G401 (cell line): Measurements from ENCODE around the gene TFF2. TPM values are rescaled to one million over a fixed set of nuclear protein-coding genes. Genes with fewer than 3 reads are reported as not detected.

Experiments
- DNase-seq: peaks from one replicate; pipeline ENCODE4 v3.0.0-alpha.2; 2015; ENCODE audit warnings: low spot score
- in situ Hi-C: cut with HindIII; loops from 2 replicates; pipeline ENCODE4 v1.10.0; 2016; ENCODE audit warnings: low sequenced_read_pairs, mixed read lengths
- total RNA-seq: library from RNA; depleted of rRNA; stranded (reverse); fragments of >200 nt; shearing (Covaris generic); gene quantifications from 2 replicates; pipeline ENCODE4 v1.2.3, GENCODE V29; 2014

Gene TFF2
- total RNA-seq, 1 experiment from 2014 or later: not detected

DNA sequence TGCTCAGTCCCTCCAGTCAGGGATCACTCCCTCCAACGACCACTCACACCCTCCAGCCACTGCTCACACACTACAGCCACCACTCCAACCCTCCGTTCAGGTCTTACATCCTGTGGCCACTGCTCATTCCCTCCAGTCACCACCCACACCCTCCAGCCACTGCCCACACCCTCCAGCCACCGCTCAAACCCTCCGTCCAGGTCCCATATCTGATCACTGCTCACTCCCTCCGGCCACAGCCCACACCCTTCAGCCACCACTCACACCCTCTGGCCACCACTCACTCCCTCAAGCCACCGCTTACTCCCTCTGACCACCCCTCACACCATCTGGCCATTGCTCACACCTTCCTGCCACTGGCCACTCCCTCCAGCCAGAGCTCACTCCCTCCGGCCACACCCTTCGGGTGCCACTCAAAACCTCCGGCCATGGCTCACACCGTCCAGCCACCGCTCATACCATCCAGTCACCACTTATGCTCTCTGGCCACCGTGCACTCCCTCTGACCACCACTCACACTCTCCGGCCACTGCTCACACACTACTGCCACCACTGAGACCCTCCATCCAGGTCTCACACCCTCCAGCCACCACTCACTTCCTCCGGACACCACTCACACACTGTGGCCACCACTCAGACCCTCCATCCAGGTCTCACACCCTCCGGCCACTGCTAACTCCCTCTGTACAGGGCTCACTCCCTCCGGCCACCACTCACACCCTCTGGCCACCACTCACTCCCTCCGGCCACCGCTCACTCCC lies 20.3 kb upstream of the TFF2 start:
- no peak for DNase-seq
- in situ Hi-C loops: no loop called here

DNA sequence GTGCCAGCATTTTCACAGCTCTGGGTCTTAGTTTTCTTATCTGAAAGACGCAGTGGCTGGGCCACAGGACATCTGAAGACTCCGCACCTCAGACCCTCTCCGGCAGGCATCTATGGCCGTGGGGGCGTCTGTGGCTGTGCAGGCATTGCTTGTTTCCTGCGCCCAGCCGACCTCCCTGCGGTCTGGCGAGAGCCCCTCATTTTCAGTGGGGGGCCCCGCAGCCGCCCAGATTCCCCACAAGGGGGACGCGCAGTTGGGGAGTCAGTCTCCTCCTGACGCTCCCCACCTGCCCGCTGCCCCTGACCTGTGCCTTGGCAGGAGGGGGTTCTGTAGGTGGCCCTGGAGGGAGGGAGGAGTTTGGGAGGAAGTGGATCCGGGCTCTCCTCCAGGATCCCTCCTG lies 19.0 kb upstream of the TFF2 start:
- no peak for DNase-seq
- in situ Hi-C loops: no loop called here

DNA sequence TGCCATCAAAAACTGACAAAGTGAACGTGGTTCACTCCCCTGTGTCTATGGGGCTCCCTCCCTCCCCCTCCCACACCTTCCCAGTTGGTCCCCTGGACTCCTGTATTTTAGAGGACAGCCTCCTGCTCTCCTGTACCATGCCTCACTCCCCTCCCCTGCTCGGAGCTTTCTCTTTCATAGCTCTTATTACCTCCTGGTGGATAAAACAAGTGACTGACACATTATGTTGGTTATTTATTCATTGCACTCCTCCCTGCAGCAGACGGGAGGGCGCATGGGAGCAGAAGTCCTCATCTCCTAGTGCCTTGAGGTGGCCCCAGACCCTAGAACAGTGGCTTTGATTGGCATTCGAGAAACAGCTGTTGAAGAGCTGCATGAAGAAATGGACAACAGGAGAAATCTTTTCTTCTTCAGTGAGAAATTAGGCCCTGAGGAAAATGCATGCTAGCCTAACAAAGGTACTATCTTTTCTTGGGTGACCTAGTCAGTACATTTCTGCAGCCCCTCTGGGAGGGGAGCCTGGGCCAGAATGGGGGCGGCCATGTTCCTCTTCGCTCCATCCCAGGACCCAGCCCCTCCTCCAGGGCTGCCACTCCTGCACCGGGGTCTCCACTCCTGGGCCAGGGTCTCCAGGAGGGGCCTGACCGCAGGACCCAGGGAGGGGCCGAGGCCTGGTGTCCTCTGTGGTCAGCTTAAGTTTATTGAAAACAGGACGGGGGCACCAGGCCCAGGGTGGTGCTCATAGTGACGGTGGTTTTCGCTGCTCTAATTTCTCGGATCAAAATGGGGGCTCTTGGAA lies 16.8 kb upstream of the TFF2 start:
- in situ Hi-C loops: no loop called here
- DNase-seq: no peak

DNA sequence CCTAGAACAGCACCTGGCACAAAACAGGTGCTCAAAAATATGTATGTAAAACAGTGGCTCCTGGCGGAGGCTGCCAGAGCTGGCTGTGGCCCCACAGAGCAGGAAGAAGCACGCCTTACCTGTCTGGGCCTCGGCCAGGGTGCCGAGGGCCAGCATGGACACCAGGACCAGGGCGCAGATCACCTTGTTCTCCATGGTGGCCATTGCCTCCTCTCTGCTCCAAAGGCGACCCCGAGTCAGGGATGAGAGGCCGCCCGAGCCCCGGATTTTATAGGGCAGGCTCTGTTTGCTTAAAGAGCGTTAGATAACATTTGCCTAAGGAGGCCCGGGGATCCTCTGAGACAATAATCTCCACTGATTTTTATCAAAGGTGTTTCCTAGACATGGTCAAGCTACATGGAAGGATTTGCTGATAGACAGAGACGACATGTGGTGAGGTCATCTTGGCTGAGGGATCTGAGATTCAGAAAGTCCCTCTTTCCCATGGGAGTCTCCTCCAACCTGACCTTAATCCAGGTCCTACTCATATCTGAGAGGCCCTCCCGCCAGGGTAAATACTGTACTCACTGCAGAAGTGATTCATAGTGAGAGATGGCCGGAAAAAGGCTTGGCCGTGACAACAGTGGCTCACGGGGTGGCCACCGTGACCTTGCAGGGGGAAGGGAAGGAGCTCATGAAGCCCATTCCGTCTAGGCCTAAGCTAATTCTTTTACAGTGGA lies 15.7 kb upstream of the TFF2 start, which contains the start of gene TFF1:
Gene TFF1 (minus strand): TSS at position 244 of the 719 bp plus-strand sequence. CDS start 40 bp downstream, at position 204.
- DNase-seq: no peak
- in situ Hi-C loops: no loop called here

DNA sequence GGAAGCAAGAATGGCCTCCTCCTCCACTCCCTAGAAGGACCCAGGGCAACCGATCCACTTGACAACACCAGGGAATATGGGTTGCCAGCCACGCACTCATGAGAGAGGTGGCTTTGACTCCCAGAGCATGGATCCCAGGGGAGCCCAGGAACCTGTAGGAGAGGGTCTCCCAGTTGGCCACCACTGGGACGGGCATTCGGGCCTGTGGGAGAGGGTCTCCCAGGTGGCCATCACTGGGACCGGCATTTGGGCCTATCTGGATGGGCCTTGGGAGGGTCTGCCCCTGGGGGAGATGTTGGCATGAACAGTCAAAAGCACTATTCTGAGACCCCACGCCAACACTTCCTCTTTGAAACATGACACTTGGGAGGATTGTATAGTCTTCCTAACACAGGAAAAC lies 15.0 kb upstream of the TFF2 start:
- in situ Hi-C loops: no loop called here
- DNase-seq: no peak

DNA sequence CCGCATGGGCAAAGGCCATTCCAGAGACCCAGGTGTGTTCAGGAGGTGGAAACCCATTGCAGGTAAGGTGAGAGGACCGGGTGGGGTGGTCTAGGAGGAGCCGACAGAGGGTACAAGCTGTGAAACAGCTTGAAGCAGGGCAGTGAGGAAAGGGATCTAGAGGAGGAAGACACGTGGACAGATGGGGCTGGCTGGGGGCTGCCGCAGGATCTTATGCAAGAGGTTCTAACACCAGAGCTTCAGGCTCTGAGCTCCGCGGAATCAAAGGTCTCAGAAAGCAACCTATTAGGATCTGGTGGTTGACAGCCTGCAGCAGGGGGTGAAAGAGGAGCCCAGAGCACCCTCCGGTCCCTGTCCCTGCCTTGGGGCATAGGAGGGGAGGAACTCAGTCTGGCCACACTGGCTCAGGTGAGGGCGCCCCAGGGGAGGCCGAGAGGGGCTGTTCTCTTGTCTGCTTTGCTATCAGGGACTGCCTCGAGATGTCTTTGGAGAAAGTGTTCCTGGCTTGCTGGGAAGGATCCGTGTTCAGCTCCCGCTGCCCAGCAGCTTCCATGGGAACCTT lies 13.6 kb upstream of the TFF2 start:
- in situ Hi-C loops: no loop called here
- no peak for DNase-seq

DNA sequence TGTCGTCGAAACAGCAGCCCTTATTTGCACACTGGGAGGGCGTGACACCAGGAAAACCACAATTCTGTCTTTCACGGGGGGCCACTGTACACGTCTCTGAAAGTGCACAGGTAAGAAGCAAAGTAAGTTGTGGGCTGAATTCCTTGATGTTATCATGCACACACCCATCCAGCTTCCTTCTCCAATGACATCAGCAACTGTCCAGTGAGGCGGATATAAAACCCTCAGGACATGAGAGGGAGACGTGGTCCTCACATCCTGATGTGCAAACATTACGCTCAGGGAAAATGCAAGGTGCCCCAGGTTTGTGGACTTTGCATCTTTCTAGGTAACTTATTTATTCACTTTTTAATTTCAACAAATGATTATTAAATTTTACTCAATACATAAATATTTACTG lies 12.5 kb upstream of the TFF2 start:
- in situ Hi-C loops: no loop called here
- DNase-seq: no peak

DNA sequence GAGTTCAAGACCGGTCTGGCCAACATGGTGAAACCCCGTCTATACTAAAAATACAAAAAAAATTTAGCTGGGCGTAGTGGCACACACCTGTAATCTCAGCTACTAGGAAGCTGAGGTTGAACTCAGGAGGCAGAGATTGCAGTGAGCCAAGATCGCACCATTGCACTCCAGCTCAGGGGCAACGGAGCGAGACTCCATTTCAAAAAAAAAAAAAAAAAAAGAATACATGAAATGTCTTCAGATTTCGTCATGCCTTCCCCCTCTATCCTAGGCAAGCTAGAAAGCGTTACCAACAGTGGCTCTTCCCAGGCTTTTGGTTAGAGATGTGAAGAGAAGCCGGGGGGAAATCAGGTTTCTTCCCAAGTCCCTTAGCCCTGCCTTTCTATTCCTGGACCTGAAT lies 11.9 kb upstream of the TFF2 start:
- in situ Hi-C loops: no loop called here

DNA sequence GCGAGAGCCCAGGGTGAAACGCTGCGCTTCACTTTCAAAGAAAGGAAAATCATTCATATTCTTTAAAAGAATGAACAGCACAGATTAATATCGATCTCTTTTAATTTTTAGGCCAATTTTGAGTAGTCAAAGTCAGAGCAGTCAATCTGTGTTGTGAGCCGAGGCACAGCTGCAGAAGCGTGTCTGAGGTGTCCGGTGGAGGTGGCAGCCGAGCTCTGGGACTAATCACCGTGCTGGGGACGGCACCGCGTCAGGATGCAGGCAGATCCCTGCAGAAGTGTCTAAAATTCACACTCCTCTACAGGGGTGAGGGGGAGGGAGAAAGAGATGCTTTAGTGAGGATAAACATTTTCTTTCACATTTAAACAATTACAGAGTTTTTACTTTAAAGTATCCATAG lies 11.4 kb upstream of the TFF2 start:
- in situ Hi-C loops: no loop called here
- DNase-seq: no peak

More for the DNA sequence above, 11.9 kb upstream of the TFF2 start:
- no peak for DNase-seq

DNA sequence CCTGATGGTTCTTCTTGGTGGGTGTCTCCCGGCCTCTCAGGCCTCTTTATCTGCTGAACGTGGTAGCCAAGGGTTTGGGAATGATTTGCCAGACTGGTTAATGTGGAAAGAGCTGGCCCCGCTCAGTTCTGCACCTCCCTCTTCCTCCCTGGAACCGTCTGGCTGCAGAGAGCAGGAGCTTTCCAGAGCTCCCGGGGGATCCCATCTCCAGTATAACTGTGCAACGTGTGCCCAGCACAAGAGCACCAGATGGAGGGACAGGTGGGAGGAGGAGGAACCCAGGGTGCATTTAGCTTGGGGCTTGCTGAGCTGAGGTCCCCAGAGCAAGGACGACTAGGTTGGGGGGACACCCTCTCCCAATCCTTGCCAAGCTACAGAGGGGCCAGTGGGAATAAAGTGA lies 10.5 kb upstream of the TFF2 start:
- in situ Hi-C loops: no loop called here
- no peak for DNase-seq

DNA sequence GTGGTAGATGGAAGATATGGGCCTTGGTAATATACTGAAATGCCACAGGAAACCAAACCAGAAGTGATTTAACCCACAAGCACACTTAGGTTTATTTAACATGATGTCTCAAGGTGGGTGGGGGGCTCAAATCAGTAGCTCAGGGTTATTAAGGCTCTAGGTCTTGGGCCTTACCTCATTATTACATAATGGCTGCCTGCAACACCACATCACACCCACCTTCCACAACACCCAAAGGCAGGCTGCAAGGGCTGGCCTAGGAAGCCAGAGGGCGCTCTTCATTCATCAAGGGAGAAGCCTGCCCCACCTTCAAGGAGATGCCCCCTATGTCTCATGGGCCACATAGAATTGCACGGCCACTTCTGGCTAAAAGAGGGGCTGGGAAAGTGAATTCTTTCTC lies 9.5 kb upstream of the TFF2 start:
- in situ Hi-C loops: no loop called here
- no peak for DNase-seq

DNA sequence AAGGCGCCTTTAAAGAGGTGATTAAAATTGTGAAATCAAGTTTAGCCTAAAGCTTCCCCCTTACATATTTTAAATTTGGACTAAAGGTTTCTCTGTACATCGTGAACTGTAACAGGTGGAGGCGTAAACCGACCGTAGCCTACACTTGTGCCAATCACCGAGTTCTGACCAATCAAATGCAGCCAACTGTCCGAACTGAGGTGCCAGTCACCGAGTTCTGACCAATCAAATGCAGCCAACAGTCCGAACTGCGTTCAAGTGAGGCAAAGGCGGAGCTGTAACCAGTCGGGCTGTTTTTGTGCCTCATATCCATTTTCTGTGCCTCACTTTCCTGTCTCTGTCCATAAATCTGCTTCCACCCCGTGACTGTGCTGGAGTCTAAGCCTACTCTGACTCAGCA lies 8.1 kb upstream of the TFF2 start:
- no peak for DNase-seq
- in situ Hi-C loops: no loop called here

DNA sequence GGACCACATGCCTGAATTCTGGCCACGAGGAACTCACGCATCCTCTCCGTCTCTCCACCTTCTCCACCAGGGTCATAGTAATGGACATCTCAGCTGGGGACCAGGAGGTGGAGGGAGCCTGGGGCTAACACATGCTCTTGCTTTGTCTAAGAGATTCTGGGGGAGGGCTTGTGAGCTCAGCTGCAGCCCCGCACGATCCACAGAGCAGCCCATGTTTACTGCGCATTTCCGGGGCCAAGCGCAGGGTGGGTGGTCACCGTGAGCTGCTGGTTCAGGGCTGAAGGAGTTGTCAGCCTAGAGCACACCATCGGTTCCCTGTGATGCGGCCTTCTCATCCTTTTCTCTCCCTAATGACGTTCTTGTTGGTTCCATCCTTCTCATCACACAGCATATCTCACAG lies 7.5 kb upstream of the TFF2 start:
- DNase-seq: no peak
- in situ Hi-C loops: no loop called here

DNA sequence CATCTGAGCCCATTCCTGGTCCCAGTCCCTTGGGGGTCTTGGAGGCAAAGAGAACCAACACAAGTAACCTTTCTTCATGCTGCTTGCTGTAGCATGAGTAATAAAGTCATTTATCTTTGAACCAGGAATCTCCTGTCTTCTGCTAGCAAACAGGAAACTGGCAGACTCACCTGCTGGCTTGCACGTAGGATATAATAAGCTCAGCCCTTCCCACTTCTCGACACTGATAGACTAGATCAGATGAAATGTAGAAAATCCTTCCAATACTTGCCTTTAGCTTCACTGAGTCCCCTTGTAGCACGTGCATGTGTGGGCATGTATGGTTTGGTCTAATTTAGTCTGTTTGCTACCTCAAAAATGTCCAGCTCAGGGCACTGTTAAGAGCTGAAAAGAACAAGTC lies 6.5 kb upstream of the TFF2 start:
- in situ Hi-C loops: no loop called here
- DNase-seq: no peak

DNA sequence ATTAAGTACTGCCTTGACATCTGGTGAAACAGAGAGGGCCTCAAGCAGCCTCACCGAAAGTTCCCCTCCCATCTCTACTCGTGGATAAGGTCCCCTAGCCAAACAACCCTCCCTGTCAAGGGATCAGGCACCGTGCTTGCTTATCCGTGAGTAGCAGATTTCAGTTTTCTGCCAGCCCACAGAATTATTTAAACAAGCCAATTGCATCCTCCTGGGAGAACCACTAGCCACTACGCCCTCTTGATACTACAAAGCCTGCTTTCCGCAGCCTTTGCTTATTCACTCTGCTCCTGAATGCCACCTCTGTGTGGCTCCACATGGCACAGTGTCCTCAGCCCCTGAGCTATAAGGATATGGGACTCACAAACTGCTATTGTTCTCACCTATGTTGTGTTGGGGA lies 5.9 kb upstream of the TFF2 start:
- in situ Hi-C loops: no loop called here
- DNase-seq: no peak

DNA sequence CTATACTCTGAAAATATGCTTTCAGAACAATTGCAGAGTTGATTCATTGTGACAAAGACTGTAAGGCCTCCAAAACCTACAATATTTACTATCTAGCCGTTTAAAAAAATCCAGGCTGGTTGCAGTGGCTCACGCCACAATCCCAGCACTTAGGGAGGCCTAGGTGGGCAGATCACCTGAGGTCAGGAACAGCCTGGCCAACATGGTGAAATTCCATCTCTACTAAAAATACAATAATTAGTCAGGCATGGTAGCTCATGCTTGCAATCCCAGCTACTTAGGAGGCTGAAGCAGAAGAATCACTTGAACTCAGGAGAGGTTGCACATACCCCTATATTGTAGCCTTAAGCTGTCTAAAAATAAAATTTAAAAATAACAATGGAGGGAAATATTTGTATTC lies 5.3 kb upstream of the TFF2 start:
- in situ Hi-C loops: no loop called here
- no peak for DNase-seq

DNA sequence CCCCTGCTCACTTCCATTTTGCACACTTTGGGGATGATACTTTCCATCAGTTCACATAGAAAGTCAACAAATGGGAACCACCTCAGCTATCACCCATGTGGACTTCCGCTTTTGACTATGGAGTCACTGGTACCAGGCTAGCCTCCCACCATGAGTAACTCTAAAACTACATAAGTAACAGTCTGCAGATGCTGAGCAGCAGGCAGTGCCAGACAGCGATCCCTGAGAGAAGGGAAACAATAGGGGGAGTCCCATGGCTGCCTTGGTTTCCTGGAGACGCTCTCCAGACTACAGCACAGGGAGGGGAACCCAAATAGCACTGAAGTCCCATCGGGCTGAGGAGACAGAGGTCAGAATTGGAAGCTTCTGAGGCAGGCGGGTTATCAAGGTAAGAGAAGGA lies 2.8 kb upstream of the TFF2 start:
- DNase-seq: no peak
- in situ Hi-C loops: no loop called here

DNA sequence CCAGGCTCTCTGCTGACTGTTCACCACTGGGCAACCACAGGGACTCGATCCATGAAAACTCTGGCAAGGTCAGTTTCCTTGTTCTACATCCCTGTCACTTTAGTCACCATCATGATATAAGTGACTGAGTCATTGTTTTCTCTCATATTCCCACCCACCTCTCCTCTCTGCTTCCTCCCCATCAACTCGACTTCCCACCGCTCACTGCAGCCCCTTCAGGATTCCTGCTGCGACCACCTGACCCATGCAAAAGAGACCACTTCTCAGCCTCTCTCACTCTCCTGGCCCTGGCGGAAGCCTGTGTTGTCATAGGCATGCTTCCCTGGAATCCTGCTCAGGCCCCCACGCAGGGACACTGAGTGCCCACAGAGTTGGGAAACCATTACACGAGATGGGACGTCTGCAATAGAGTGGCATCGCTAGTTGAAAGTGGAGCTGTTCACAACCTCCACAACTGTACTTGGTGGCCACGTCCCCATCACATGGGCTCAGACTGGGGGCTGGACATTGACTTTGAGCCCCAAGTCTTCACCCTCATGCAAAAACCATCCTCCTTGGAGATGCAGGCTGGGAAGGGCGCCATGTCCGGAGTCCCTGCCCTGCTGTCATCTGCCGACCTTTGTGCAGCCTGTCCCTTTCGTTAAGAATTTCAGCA lies 1.8 kb upstream of the TFF2 start:
- DNase-seq: no peak

More for the DNA sequence above, 1.8 kb upstream of the TFF2 start:
- in situ Hi-C loops: no loop called here
